Activated CD4-positive, CD25-positive, alpha-beta regulatory T cell treated with anti-CD3 and anti-CD28 coated beads, Interleukin-2, amount 50 U/mL, for 16 hours (primary cell): Measurements from ENCODE around the gene ATP2A2.
"Not testable (repeated sequence)": the region's sequence is repeated elsewhere in the genome, so short reads cannot be mapped to it uniquely, and the experiment has no call there.

ENCODE experiments used
- DNase-seq: peaks from one replicate; pipeline ENCODE4 v3.0.0-alpha.2; 2020; ENCODE audit warnings: low read depth, low spot score

The ATP2A2 gene

DNA sequence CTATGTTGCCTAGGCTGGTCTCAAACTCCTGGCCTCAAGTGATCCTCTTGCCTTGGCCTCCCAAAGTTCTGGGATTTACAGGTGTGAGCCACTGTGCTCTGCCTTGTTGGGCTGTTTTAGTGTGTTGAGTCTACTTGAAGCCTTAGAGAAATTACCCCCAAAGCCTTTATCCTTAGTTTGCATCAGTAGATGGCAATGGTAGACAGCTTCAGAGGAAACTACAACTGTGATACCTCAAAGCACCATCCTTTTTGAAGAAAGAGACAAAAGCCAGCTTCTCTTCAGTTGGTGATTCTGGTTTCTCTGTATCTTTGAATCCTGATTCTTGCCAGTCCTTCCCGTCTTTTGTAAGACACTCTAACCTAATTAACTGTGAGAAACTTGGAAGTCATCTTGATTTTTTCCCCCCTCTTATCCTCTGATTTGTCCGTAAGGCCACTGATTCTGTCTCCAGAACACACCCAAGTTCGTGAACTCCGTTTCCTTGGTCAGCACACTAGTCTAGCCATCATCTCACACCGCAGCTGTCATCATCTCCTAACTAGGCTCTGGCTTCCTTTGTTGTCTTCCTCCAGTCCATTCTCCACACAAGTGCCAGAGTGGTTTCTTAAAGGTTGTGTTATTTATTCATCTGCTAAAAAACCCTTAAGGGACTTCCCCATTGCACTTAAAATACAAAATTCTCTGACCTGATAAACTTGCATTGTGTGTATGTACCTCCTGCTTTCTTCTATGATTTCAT is 20.2 kb downstream of the ATP2A2 start:
- DNase-seq = no peak

DNA sequence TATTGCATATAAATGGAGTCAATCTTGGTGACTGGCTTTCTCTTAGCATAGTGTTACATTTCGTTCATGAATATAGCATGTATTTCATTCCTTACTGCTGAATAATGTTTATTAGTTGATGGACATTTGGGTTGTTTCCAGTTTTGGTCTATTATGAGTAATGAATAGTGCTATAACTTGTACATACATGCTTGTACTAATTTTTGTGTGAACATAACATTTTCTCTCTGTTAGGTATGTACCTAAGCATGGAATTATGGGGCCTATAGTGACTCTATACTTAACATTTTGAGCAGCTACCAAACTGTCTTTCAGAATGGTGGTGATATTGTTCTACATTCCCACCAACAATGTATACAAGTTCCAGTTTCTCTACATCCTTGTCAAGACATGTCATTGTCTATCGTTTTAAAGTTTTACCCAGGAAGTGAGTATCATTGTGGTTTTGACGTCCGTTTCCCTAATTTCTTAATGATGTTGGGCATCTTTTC is 23.1 kb downstream of the ATP2A2 start:
- no peak for DNase-seq

DNA sequence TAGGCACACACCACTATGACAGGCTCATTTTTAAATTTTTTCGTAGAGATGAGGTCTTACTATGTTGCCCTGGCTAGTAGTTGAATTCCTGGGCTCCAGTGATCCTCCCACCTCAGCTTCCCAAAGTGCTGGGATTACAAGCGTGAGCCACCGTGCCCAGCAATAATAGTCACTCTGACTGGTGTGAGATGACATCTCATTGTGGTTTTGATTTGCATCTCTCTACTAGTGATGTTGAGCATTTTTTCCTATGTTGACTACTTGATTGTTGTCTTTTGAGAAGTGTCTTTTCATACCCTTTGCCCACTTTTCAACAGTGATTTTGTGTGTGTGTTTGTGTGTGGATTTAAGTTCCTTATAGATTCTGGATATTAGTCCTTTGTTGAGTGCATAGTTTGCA is 26.3 kb downstream of the ATP2A2 start:
- no peak for DNase-seq

DNA sequence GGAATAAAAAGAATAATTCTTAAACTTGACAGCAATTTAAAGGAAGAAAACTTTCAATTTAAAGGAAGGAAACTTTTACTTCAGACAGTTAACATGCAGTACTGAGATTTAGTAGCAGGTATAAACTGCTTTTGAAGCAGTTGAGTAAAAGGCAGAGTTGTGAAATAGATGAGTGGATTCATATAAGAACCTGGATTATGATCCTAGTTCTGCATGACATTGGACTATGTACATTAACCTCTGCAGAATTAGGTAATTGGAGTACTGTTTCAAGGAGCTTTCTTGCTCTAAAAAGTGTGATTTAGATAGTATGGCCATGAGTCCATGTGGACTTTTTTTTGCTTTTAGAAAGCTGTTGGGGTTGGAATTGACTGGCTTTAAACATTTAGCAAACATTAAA is 29.7 kb downstream of the ATP2A2 start:
- DNase-seq = no peak

DNA sequence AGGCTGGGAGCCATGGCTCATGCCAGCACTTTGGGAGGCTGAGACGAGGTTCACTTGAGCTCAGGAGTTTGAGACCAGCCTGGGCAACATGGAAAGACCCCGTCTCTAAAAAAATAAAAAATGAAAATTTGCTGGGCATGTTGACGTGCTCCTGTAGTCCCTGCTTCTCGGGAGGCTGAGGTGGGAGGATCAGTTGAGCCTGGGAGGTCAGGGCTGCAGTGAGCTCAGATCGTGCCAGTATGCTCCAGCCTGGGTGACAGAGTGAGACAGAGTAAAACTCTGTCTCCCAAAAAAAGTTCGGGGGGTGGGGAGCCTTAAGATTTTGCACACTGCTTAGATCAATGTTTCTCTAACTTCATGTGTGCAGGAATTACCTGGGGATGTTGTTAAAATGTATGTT is 30.9 kb downstream of the ATP2A2 start:
- no peak for DNase-seq

DNA sequence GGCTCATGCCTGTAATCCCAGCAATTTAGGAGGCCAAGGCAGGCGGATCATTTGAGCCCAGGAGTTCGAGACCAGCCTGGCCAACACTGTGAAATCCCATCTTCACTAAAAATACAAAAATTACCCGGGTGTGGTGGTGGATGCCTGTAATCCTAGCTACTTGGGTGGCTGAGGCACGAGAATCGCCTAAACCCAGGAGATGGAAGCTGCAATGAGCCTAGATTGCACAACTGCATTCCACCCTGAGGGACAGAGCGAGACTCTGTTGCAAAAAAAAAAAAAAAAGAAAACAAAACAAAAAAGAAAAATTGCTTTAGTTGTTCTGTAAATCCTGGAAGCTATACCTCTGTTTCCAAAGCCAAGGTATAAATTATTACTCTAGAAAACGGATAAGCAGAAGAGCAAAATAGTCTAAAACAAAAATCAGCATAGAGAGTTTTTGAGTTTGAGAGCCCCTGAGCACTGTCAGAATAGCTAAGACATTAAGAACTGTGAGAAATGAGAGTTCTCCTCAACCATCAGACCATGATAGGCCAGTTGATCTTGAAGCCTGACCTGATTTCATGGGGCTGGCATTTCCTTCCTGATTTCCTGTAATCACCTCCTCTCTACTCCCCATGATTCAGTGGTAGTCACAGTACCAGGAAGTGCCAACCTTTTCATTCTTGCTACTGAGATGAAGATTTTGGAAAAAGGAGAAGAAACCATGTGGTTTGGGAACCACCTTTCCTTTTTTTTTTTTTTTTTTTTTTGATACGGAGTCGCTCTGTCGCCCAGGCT is 31.7 kb downstream of the ATP2A2 start:
- DNase-seq = no peak

DNA sequence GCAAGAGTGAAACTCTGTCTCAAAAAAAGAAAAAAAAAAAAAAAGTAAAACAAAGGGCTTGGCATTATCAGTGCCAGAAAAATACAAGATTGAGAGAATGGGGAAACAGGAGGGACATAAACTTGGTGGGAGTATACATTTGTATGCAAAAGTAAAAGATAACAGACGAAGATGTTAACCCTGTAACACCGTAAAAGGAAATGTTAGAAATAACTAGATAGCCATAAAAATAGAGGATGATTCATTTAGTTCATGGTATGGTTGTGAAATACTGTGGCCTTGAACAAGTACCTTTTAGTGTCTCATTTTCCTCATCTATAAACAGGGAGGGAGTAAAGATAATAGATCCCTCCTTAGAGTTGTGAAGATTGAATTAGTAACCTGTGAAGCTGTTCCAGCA is 33.3 kb downstream of the ATP2A2 start:
- no peak for DNase-seq

DNA sequence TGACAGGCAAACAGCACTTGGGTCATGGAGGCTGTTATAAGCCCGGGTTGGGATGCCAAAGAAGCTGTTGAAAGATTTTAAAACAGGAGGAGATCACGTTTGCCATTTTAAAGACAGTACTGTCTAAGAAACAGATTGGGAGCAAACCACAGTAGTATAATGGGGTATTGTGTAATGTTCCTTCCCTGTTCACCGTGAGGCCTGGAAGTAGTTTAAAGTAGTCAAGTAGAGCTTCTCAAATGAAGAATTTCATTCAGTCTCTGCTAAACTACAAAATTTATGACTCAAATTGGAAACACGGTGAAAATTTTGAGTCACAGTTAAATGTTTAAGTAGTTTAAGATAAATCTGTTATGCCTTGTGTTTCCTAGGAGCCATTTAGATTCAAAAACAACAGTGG is 35.8 kb downstream of the ATP2A2 start:
- no peak for DNase-seq

DNA sequence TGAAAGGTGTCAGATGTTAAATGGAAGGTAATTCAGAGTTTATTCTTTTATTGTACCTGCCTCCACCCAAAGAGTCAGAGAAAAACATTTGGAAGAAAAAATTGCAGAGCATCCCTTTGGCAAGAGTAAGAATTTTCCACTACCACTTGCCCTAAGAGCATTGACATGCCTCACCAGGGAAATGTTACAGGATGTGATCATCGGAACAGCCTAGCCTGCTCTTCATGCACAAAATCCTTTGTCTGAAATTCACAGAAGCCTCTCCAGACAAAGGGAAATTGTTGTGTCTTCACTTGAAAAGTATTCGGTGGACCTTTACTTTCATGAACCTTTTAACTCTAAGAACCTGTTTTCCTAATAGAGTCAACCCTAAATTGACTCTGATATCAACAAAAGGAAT is 36.9 kb downstream of the ATP2A2 start:
- no peak for DNase-seq

DNA sequence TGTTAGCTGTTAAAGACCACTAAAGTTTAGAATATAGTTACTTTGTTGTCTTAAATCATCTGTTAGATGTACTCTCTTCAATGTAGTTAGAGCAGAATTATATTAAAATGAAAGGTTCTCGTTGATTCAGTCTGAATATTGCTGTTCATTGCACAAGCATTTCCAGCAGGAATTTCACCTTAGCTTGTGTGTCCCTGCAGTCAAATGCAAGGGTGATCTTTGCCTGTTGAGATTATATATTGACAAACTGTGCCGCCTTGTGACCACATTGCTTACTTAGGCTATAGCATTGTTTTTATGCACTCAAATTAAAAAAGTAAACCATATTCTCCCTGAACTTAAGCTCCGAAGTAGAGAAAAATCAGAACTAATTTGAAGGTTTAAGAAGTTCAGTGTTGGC is 39.5 kb downstream of the ATP2A2 start:
- no peak for DNase-seq

DNA sequence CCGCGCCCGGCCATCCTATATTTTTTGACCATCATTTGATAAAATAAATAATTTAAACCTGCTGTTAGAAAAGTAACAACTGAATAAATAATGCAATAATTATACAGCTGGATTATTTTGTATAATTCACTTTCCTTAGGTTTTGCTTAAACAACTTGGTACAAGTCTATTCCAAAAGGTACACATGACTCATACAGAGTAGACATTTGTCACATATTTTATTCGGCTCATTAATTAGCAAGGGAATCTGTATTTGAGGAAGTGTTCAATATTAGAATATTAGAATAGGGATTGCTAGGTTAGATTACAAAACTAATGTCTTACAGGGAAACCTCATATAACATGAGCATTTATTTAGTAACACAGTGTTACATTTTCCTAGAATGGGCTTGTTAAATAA is 48.7 kb downstream of the ATP2A2 start:
- no peak for DNase-seq

DNA sequence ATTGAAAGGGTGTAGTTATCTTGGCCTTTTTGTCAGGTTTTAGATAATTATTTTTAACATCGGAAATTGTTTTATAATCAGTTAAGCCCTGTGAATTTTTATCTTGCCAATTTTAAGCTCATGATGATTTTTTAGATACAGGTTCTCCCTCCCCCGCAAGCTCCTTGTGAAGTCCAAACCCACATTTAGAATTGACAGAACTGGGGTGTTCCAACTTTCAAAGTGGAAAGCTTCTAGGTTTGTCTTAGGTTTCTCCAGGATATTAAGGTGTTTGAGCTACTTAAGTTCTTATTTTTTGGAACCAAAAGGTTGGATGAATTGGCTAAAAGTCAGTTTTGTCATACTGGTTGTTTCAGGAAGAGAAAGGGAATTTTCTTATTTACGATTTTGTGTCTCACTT is 49.1 kb downstream of the ATP2A2 start:
- no peak for DNase-seq

DNA sequence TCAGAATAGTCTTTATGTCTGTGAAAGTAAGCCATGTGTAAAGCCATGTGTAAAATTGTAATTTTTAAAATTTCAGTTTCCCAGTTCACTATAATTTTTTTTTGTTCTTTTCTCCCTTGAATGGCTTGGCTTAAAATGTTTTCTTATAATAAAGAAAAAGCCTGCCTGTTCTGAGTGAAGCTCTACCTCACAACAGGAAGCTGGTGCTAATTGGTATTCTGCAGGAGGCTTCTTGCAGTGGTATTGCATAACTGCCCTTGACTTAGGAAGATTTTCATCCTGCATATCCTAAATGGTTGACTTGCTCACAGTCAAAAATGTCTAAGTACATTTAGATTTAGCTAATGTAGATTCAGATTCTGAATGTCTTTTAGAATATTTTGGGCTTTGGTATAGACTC is 49.5 kb downstream of the ATP2A2 start:
- DNase-seq = no peak

DNA sequence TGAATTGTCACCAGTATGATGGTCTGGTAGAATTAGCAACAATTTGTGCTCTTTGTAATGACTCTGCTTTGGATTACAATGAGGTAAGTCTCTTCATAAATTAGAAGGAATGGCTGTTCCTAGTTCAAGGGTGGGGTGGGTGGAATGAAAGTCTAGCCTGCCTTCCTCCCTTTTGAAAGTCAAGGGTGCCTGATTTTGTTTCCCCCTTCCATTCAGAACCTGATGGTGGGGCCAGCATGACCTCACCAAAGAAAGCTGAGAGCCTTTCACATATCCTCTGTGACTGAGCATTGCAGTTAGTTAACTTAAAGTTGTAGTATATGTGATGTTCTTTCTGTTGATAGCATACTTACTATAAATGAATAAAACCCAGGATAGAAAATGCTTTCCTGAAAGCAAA is 52.2 kb downstream of the ATP2A2 start:
- no peak for DNase-seq

DNA sequence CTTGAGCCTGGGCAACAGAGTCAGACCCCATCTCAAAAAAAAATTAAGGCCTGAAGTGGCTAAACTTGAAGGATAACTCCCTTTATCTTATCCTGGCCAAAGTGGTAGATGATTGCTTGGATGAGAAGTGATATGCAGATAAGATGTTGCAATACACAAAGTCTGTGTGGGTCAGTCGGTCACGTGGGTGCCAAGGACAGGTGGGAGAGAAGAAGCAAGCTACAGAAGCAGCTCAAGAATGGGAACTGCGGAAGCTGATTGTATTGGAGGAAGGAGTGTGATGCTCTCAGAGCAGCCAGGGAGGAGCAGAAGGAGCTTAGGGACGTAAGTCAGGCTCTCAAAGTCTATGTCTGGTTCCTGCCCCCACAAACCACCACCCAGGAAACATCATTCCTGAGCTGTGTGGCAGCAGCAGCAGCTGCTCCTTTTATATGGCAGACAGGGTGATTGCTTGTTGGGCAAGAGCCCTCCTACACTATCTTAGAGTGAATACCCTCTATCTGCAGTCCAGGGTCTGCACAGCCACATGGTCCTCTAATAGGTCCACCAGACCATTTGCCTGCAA is 54.5 kb downstream of the ATP2A2 start:
- no peak for DNase-seq

DNA sequence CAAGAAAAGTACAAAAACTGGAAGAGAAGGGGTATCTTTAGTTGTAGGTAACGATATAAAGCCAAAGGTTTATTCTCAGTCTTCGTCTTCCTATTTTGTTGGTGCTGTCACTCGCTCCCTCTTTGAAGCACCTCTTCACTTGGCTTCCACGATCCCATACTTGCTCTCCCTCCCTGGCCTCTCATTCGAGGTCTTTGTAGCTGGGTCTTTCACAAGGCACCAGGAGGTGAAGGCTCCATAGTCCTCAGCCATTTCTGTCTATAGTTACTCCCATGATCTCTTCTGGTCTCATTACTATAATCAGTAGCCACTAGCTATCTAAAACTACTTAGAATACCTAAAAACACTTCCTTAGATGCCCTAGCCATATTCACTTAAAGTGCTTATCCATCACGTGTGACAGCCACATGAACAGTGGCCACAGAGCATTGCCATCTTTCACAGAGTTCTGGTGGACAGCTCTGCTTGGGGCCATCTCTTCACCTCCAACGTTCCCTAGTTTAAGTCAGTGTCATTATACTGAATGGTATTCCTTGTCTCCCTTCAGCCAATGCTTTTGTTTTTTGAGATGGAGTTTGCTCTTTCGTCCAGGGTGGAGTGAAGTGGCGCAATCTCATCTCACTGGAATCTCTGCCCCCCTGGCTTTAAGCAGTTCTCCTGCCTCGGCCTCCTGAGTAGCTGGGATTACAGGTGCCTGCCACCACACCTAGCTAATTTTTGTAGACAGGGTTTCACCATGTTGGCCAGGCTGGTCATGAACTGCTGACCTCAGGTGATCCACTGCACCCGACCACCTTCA is 57.1 kb downstream of the ATP2A2 start:
- no peak for DNase-seq

DNA sequence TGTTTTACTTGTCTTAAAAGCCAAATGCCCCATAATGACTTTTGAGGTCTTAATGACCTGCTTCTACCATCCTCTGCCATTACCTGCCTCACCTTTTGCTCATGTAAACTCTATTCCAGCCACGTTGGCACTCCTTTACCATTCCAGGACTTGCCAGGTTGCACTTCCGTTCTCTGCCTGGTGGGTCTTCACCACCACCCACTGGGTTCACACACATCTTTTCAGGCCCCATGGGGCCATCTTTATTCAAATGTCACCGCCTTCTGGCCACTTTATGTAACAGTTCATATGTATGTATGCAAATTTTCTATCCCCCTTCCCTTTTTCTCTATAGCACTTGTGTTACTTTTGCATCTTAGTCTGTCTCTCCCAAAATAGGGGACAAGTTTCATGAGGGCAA is 57.7 kb downstream of the ATP2A2 start:
- DNase-seq = no peak

DNA sequence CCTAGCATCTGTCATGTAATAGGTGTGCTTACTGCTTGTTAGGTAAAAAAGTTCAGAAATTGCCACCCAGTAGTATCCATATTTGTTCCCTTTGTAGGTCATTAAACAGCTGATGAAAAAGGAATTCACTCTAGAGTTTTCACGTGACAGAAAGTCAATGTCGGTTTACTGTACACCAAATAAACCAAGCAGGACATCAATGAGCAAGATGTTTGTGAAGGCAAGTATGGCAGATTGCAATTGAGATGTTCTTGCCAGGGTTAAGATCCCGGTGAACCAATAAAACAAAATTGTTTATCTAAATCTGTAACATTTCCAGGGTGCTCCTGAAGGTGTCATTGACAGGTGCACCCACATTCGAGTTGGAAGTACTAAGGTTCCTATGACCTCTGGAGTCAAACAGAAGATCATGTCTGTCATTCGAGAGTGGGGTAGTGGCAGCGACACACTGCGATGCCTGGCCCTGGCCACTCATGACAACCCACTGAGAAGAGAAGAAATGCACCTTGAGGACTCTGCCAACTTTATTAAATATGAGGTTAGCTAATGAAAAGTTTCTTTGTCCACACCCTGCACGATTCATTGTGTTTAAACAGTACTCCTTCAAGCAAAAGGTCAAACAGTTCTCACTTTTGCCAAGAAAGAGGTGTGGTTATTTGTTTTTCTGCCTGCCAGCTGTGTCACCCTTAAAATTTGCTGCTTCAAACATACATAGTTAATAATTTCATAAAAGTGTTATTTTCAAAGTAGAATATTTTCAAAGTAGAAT is 58.3 kb downstream of the ATP2A2 start:
- DNase-seq = no peak

DNA sequence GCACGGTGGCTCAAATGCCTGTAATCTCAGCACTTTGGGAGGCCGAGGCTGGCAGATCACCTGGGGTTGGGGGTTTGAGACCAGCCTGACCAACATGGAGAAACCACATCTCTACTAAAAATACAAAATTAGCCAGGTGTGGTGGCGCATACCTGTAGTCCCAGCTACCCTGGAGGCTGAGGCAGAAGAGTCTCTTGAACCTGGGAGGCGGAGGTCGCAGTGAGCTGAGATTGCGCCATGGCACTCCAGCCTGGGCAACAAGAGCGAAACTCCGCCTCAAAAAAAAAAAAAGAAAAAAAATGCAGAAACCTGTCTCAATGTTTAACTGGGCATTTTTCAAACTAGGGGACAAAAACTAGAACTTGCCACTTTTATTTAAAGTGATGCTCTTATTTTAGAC is 59.2 kb downstream of the ATP2A2 start:
- not testable (repeated sequence) for DNase-seq

DNA sequence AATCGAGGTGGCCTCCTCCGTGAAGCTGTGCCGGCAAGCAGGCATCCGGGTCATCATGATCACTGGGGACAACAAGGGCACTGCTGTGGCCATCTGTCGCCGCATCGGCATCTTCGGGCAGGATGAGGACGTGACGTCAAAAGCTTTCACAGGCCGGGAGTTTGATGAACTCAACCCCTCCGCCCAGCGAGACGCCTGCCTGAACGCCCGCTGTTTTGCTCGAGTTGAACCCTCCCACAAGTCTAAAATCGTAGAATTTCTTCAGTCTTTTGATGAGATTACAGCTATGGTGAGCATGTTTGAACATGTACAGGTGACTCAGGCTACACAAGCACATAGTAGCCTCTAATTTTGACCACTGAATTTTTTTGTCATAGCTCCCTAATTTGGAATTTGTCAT is 59.7 kb downstream of the ATP2A2 start:
- DNase-seq = no peak

DNA sequence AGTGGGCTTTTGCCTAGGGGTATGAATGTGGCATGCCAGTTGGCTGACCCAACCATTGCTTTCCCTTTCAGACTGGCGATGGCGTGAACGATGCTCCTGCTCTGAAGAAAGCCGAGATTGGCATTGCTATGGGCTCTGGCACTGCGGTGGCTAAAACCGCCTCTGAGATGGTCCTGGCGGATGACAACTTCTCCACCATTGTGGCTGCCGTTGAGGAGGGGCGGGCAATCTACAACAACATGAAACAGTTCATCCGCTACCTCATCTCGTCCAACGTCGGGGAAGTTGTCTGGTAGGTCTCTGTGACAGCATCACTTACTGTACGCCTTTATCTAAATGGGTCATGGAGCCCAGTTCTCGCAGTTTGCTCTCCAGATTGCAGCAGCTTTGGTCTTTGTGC is 61.1 kb downstream of the ATP2A2 start:
- DNase-seq = no peak
